UCSD-AML1 (cell line): ENCODE measurements around the gene ZDBF2.
"Not testable (repeated sequence)": the region's sequence is repeated elsewhere in the genome, so short reads cannot be mapped to it uniquely, and the experiment has no call there.

Source experiments
- DNase-seq: peaks from one replicate; lab custom pipeline; 2025; ENCODE audit not compliant: unreplicated experiment; lab: John Stamatoyannopoulos, UW

Gene ZDBF2

GRCh38 chr2:206323486-206323885 is 49.0 kb downstream of the ZDBF2 start:
- DNase-seq = no peak

GRCh38 chr2:206324869-206325268 is 50.4 kb downstream of the ZDBF2 start:
- DNase-seq = no peak

- no peak for DNase-seq
Observed at GRCh38 chr2:206328974-206329373, 54.5 kb downstream of the ZDBF2 start.

- DNase-seq = no peak
Observed at GRCh38 chr2:206336861-206337260, 62.4 kb downstream of the ZDBF2 start.

GRCh38 chr2:206337956-206338355 is 63.5 kb downstream of the ZDBF2 start:
- DNase-seq = no peak

GRCh38 chr2:206341396-206341795 is 66.9 kb downstream of the ZDBF2 start:
- DNase-seq = no peak

GRCh38 chr2:206343144-206343543 is 68.7 kb downstream of the ZDBF2 start:
- DNase-seq = no peak

- no peak for DNase-seq
Observed at GRCh38 chr2:206343816-206344215, 69.4 kb downstream of the ZDBF2 start.

GRCh38 chr2:206345606-206346005 is 71.1 kb downstream of the ZDBF2 start:
- no peak for DNase-seq

- no peak for DNase-seq
Observed at GRCh38 chr2:206349375-206349774, 74.9 kb downstream of the ZDBF2 start.

GRCh38 chr2:206352571-206352970 is 78.1 kb downstream of the ZDBF2 start:
- DNase-seq = no peak

GRCh38 chr2:206353685-206354084 is 79.2 kb downstream of the ZDBF2 start:
- no peak for DNase-seq

- no peak for DNase-seq
Observed at GRCh38 chr2:206354129-206354528, 79.7 kb downstream of the ZDBF2 start.

- DNase-seq = not testable (repeated sequence)
Observed at GRCh38 chr2:206356840-206357239, 82.4 kb downstream of the ZDBF2 start.

- not testable (repeated sequence) for DNase-seq
Observed at GRCh38 chr2:206360840-206361239, 86.4 kb downstream of the ZDBF2 start.

- DNase-seq = no peak
Observed at GRCh38 chr2:206361407-206362045, 87.1 kb downstream of the ZDBF2 start.
